ENCODE results near the gene EPS8. TPM values are rescaled to one million over a fixed set of nuclear protein-coding genes. Genes with fewer than 3 reads are reported as not detected.

The EPS8 gene
- total RNA-seq: 1 to 10 TPM; 1.3 to 2.1 TPM

DNA sequence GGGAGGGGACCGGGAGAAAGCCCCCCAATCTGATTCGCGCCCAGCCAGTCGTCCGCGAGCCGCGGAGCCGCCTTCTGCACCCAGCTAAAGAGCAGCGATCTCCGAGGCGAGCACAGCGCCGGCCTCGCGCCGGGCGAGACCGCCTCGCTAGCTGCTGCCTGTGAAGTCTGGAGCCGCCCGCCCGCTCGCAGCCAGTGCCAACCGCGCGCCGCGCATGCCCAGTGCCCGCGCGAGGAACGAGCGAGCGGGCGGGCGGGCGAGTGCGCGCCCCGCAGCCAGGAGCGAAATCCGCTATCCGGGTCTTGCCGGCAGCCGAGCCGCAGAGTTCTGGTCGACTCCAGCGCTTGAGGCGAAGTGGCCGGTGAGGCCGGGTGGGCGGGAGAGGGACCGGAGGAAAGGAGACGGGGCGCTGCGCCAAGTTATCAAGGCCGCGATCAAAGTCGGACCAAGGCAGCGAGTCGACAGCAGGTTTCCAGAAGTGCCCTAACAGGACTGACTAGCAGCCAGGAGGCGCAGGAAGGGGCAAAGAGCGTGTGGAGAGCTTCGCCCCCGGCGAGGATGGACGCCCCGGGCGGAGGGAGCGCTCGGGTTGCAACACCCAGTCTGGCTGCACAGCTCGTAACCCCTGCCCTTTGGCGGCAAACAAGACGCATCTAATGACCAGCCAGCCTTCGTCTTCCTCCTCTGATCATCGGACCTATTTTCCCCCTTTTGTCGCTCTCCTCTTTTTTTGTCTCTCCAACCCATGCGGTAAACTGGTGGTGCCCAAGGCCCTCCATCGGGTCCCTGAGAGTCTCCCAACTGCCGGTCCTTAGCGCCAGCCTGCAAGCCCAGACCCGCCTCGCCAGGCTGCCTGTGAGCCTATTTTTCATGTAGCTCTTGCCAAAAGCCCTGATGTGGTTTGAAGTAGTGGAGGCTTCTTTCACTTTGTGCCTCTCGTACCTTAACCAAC is at the start of gene EPS8:
Gene EPS8, minus strand, starts transcription at position 169 of the 952 bp plus-strand sequence. CDS start 106,437 bp downstream, outside the sequence.
- H3K27ac Mint-ChIP-seq: peak within 1 kb of the TSS; percentile 26
- H3K27me3 Mint-ChIP-seq: peaks cover 71% of the 10 kb centered on the region
- peak; percentile 92 for DNase-seq
- H3K4me1 Mint-ChIP-seq: peaks cover 17% of the 10 kb centered on the region
- peaks cover 1% of the 10 kb centered on the region for H3K36me3 Mint-ChIP-seq
- H3K4me3 Mint-ChIP-seq: peak within 1 kb of the TSS; percentile 87
- no peaks in the 10 kb centered on the region for H3K9me3 Mint-ChIP-seq

DNA sequence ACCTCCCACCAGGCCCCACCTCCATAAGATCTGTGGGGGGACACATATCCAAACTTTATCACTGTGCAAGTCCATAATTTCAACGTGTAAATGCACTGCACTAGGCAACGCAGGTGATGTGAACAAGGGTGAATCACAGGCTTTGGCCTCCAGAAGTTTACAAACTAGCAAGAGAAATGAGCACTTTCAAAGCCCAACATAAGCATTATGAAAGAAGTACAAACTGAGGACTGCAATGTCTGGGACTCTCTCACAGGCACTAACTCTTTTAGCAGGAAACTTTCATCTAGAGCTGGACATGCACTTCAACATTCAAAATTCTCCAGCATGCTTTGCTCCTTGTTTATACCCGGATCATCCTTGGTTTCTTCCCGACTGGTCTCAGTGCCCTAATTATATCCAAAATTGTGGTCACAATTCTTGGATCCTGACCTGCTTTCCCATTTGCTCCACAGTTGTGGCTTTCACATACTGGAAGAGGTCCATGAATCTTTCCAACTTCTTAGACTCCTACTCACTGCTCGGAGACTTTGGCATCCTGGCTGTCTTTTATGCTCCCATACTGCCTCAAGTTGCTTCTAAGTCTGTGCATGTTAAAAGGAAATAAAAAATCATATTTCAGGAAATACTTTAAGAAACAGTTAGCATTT is 48.1 kb upstream of the EPS8 start:
- no peak overlapping the region for H3K27ac Mint-ChIP-seq
- H3K4me1 Mint-ChIP-seq: no peaks in the 10 kb centered on the region
- H3K4me3 Mint-ChIP-seq: no peak overlapping the region
- H3K9me3 Mint-ChIP-seq: no peaks in the 10 kb centered on the region
- peaks cover 13% of the 10 kb centered on the region for H3K27me3 Mint-ChIP-seq
- no peaks in the 10 kb centered on the region for H3K36me3 Mint-ChIP-seq
- DNase-seq: no peak

DNA sequence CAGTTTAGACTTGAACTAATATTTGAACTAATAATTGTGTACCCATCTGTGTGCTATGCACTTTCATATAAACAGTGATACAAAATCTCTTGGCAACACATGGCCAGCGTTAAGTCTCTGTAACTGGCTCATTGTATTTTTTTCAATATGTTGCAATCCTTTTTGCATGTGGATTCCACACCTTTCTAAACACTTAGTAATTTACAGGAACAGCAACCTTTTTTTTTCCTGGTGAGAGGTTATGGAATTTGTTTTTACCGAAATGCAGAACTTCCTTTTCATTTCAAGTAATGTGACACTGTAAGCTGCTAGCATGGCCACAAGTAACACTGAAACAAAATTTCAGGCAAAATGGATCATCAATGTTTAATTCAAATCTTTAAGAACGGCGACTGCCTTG is 45.4 kb upstream of the EPS8 start:
- Mint-ChIP-seq H3K9me3 (no peaks in the 10 kb centered on the region), H3K27ac (no peak overlapping the region), H3K4me1 (no peaks in the 10 kb centered on the region), H3K36me3 (no peaks in the 10 kb centered on the region), H3K27me3 (peaks cover 5% of the 10 kb centered on the region), H3K4me3 (no peak overlapping the region)
- DNase-seq: no peak

DNA sequence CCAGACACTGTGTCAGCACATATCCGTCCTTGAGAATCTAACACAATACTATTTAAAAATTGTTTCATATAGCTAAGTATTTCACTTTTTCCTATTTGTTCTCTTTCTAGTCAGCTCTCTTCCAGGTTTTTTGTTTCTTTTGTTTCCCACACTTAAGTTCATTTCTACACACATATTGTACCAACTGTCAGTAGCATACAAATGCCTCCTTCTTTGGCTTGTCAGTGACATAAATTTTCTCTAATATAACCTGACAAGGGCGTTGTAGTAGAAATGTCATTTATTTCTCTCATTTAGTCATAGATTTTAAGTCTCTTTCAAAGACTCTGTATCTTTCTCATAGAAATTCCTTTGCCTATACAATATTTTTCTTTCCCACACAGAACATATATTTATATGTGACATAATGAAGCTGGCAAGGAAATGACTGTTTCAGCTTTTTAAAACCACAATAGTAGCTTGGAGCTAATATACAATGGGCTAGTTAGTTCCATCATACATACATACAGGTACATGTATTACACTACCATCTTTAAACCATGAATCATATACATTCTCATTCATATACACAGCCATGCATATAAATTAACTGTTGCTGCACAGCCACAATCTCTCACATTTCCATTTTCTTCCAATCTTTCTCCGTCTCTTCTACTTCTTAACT is 42.3 kb upstream of the EPS8 start:
- Mint-ChIP-seq H3K4me3 (no peak overlapping the region), H3K27me3 (no peaks in the 10 kb centered on the region), H3K9me3 (no peaks in the 10 kb centered on the region), H3K36me3 (no peaks in the 10 kb centered on the region), H3K4me1 (no peaks in the 10 kb centered on the region), H3K27ac (no peak overlapping the region)
- no peak for DNase-seq

DNA sequence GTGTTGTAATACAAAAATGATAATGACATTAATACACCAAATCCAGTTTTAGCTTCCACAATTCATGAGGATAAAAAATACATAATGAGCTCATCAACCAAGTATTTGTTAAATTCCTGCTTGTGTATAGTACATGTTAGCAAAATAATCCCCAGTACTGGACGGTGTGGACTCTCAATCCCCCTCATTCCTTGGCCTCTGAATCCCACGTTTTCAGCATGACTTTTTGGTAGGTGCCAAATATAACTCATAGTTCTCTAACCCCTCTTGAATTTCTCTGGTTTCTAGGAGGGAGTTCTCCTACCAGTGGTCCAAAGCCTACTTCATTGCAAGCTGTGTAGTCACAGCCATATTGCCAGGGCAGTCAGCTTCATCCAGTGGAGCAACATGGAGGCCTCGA is 41.4 kb upstream of the EPS8 start:
- DNase-seq: no peak
- Mint-ChIP-seq H3K27me3 (peaks cover 3% of the 10 kb centered on the region), H3K9me3 (no peaks in the 10 kb centered on the region), H3K36me3 (no peaks in the 10 kb centered on the region), H3K4me3 (no peak overlapping the region), H3K27ac (no peak overlapping the region), H3K4me1 (no peaks in the 10 kb centered on the region)

DNA sequence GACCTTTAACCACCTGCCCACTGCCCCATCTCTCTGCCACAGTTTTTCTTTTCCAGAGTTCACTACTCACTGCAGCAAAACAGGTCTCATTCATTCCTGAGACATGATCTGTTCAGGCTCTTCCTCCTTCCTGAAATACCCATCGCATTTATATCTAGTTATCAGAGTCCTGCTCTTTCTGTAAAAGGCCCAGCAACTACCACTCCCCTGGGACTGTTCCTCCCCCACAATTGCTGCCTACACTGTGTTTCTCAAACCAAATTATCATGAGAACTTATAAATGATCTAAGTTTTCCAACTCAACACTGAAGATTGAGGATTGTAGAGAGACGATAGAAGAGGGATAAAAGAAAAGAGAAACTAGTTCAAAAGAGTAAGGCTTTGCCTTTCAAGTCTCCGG is 40.8 kb upstream of the EPS8 start:
- no peak for DNase-seq
- H3K4me1 Mint-ChIP-seq: no peaks in the 10 kb centered on the region
- H3K27ac Mint-ChIP-seq: no peak overlapping the region
- no peaks in the 10 kb centered on the region for H3K36me3 Mint-ChIP-seq
- H3K27me3 Mint-ChIP-seq: peaks cover 4% of the 10 kb centered on the region
- H3K4me3 Mint-ChIP-seq: no peak overlapping the region
- no peaks in the 10 kb centered on the region for H3K9me3 Mint-ChIP-seq

DNA sequence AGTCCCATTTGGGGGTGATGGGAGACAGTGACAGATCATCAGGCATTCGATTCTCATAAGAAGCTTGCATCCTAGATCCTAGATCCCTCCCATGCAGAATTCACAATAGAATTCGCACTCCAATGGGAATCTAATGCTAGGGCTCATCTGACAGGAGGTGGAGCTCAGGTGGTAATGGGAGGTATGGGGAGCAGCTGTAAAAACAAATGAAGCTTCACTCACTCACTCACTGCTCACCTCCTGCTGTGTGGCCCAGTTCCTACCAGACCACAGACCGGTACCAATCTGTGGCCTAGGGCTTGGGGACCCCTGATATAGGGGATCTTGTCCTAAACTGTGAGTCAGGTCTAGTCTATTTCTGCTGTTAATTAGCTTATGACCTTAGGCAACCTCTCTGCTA is 40.1 kb upstream of the EPS8 start:
- Mint-ChIP-seq H3K4me3 (no peak overlapping the region), H3K27ac (no peak overlapping the region)

DNA sequence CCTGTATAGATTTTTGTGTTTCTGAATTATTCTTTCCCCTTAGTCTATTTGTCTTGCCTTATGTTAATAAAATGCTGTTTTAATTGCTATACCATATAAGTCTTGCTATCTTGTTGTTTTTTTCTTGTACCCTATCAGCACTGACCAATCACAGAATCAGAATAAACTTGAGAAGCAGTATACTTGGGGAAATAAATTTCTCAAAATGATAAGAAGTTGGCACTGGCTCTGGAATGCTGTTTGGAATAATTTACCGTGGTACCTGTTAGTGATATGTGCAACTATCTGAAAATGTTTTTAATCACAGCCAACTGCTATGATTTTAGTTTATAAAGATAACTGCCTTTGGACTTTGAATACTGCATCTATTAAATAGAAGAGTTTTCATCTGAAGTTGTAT is 37.9 kb upstream of the EPS8 start:
- no peak overlapping the region for H3K27ac Mint-ChIP-seq
- H3K27me3 Mint-ChIP-seq: peaks cover 10% of the 10 kb centered on the region
- no peaks in the 10 kb centered on the region for H3K4me1 Mint-ChIP-seq
- no peak for DNase-seq
- H3K36me3 Mint-ChIP-seq: no peaks in the 10 kb centered on the region
- no peaks in the 10 kb centered on the region for H3K9me3 Mint-ChIP-seq
- H3K4me3 Mint-ChIP-seq: no peak overlapping the region

More for the DNA sequence above, 40.1 kb upstream of the EPS8 start:
- Mint-ChIP-seq H3K4me1 (no peaks in the 10 kb centered on the region), H3K27me3 (peaks cover 7% of the 10 kb centered on the region), H3K36me3 (no peaks in the 10 kb centered on the region), H3K9me3 (no peaks in the 10 kb centered on the region)
- DNase-seq: no peak

DNA sequence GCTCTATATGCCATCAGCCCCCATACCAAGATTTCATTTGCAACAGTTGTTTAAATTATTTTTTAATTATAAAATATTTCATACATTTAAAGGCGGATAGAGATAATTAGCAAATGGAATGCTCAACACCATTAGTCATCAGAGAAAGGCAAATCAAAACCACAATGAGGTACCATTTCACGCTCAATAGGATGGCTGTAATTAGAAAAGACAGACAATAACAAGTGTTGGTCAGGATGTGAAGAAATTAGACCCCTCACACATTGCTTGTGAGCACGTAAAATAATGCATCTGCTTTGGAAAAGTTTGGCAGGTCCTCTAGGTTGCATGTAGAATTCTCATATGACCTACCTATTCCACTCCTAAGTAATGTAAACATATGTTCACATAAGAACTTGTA is 35.3 kb upstream of the EPS8 start:
- Mint-ChIP-seq H3K27me3 (peaks cover 10% of the 10 kb centered on the region), H3K36me3 (no peaks in the 10 kb centered on the region), H3K4me1 (no peaks in the 10 kb centered on the region), H3K9me3 (no peaks in the 10 kb centered on the region), H3K27ac (no peak overlapping the region), H3K4me3 (no peak overlapping the region)
- DNase-seq: no peak

DNA sequence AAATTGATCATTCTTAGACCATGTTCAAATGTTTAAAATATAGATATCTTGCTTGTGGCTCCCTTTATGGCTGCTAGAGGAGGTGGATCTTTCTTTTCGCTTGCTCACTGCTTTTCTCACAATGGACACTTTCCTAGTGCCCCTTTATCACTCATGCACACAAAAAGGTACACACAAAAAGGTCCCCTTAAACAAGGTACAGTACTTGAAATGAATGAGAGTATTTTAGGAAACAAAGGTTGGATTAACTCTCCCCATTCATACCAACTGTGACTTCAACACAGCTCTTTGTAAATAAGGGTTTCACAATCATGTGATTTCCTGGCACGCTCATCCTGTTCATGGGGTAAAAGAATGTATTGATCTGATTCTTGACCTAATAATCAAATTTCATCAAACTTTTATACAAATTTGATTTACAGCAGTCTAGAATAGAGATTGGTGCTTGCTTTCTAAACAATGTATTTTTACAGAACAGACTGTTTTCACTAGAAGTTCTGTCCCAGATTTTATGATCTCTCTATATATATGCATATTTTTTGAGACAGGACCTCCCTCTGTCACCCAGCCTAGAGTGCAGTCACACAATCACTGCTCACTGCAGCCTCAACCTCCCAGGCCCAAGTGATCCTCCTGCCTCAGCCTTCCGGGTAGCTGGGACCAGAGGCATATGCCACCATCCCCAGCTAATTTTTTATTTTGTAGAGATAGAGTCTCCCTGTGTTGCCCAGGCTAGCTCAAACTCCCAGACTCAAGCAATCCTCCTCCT is 34.4 kb upstream of the EPS8 start:
- no peaks in the 10 kb centered on the region for H3K36me3 Mint-ChIP-seq
- no peaks in the 10 kb centered on the region for H3K9me3 Mint-ChIP-seq
- H3K4me1 Mint-ChIP-seq: no peaks in the 10 kb centered on the region
- no peak for DNase-seq
- no peak overlapping the region for H3K27ac Mint-ChIP-seq
- no peak overlapping the region for H3K4me3 Mint-ChIP-seq
- peaks cover 10% of the 10 kb centered on the region for H3K27me3 Mint-ChIP-seq

DNA sequence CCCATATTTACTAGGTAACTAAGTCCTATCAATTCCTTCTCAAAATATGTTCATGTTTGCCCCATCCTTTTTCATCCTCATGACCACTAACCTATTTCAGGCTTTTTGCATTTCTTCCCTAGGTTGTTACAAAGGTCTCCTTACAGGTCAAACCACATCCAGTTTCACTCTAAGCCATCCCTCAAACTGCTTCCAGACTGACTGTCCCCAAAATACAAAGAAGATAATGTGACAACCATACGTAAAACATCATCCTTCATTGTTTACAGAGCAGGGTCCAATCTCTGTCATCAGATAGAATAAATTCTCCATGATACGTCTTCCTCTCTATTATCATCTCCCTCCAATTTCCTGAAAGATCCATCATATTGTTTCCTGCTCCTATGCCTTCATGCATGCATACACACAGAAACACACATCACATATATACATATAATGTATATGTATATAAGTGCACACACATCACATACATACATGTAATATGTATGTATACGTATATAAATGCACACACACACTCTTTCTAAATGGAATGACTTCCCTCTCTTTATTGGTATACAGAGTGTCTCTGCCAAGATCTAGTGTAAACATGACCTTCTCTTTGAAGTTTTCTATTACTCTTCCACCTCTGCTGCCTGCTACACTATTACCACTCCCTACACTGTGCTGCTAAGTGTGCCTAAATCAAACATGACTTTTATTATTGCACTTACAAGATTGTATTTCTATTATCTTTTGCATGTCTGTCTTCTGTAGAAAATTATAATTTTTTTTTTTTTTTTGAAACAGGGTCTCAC is 30.7 kb upstream of the EPS8 start:
- Mint-ChIP-seq H3K36me3 (no peaks in the 10 kb centered on the region), H3K27me3 (peaks cover 14% of the 10 kb centered on the region)

DNA sequence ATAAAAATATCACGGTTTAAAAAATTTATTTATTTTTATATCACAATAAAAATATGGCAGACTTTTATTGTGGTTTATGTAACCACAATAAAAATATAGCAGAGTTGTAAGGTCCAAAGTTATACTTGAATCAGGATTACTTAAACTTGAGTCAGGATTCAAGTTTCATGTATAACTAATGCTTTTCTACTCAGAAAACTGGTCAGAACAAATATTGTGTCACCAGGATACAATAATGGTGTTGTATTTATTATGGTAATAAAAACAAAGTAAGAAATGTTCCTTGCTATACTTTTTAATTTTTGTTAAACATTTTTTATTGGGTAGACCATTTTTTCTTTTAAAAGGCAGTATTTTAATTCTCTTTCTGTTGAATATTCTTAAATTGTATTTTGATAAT is 29.2 kb upstream of the EPS8 start:
- Mint-ChIP-seq H3K27me3 (peaks cover 12% of the 10 kb centered on the region), H3K4me1 (no peaks in the 10 kb centered on the region), H3K9me3 (peaks cover 1% of the 10 kb centered on the region), H3K36me3 (no peaks in the 10 kb centered on the region), H3K4me3 (no peak overlapping the region), H3K27ac (no peak overlapping the region)
- no peak for DNase-seq

More for the DNA sequence above, 30.7 kb upstream of the EPS8 start:
- no peak overlapping the region for H3K4me3 Mint-ChIP-seq
- DNase-seq: no peak
- no peaks in the 10 kb centered on the region for H3K4me1 Mint-ChIP-seq
- H3K27ac Mint-ChIP-seq: no peak overlapping the region
- H3K9me3 Mint-ChIP-seq: peaks cover 1% of the 10 kb centered on the region

DNA sequence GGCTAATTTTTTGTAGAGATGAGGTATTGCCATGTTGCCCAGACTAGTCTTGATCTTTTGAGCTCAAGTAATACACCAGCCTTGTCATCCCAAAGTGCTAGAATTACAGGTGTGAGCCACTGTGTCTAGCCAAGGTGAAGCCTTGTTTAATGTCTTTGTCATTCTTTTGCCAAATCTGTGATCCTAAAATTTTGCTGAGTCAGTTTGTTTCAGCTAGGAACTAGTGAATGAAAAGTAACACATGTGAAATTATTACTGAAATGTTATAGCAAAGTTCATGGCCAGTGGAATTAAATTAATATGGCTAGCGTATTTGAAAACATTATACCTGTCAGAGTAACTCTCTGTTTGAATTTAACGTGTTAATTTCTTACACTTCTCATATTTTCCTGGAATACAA is 26.5 kb upstream of the EPS8 start:
- Mint-ChIP-seq H3K4me1 (no peaks in the 10 kb centered on the region), H3K27ac (no peak overlapping the region), H3K4me3 (no peak overlapping the region), H3K27me3 (peaks cover 9% of the 10 kb centered on the region), H3K36me3 (no peaks in the 10 kb centered on the region), H3K9me3 (peaks cover 1% of the 10 kb centered on the region)
- DNase-seq: no peak

All from activated naive CD8-positive, alpha-beta T cell treated with anti-CD3 and anti-CD28 coated beads for 36 hours (primary cell).